Activated gamma-delta T cell treated with Interleukin-2 at 50 U/mL for 16 hours (primary cell): ENCODE data around the gene PLXDC2.
"Not testable (repeated sequence)": the region's sequence is repeated elsewhere in the genome, so short reads cannot be mapped to it uniquely, and the experiment has no call there.

ENCODE experiments used
- DNase-seq: peaks from one replicate; pipeline ENCODE4 v3.0.0-alpha.2; 2020

Gene PLXDC2

DNA sequence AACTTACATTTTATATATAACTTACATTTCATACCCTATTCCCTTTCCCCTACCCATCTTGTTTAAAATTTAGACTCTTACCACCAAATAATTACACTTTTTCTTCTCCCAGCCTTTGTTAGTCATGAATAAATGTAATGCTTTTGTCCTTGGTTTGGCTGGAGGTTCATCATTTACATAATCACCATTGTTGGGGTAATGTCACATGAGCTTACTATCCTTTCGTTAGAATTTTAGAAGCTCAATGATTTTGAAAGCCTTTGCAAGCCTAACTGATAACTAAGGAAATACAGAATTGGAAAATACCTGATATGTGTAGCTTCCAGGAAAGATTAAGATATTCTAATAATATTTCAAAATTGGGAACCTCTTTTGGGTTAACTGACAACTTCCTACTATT is 171.7 kb downstream of the PLXDC2 start:
- DNase-seq, result no peak

DNA sequence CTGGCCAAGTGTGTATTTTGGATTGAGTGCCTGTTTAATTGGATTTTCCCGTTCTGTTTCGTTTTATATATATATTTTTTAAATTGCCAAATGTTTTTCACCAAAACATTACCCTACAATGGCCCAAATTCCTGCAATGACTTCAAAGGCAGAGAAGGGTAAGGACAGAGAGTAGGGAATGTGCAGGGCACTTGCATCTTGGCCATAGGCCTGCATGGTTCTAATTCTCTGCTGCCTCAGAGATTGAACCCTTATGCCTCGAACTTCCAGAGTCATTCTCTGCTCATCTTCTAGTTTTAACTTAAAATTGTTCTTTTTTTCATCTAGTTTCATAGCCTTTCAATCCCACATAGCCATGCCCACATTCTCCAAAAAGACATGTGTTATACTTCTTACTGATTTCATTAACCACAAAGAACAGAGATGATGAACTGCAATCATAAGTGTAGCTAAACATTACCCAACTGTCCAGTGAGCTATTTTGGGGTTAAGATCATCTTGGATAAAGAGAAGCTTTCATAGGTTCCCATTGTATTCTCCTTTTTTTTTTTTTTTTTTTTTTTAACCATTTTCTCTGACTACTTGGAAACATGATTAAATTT is 177.6 kb downstream of the PLXDC2 start:
- no peak for DNase-seq

DNA sequence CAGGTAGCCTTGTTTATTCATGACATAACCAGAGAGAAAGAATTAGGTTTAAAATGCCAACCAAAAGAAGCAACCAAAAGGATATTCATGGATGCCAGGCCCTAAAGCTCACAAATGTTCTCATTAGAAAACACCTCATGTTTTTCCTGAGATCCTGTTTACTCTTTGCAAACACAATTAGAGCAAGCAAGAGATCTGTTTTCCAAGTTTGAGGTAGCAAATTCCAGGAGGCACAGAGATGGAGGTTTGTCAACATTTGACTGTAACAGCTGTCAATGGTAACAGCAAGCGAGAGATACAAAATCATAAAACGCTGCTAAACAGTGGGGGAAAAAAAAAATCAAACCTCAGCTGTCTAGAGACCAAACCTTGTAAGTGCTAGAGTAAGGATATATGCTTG is 182.2 kb downstream of the PLXDC2 start:
- DNase-seq, result no peak

DNA sequence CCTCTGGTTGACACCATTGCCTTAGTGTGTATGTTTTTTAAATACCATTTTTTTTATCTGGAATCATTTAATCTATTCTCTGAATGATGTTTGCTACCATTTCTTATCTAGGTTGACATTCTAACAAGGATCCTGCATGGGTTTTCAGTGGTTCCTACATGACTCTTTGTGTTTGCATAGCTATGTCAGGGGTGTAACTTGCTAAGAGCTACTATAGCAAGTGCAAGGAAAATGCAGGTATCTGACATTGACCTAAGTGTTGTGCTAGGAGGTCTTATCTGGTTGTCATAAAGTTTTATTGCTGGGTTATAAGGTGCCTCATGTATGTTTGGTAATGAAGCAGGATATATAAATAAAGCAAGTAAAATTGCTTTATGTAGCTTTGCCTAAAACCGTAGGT is 183.2 kb downstream of the PLXDC2 start:
- no peak for DNase-seq

DNA sequence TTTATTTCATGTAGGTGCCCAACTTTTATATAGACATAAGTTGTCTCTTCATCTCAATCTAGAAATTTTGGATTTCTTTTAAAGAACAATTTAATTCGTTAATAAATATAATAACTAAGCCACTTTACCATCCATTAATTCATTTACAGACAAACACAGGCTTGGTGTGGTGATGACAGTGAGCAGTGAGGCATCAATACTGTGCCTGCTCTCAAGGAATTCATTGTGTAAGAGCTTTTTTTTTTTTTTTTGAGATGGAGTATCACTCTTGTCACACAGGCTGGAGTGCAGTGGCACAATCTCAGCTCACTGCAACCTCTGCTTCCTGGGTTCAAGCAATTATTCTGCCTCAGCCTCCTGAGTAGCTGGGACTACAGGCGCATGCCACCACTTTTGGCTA is 185.8 kb downstream of the PLXDC2 start:
- not testable (repeated sequence) for DNase-seq

DNA sequence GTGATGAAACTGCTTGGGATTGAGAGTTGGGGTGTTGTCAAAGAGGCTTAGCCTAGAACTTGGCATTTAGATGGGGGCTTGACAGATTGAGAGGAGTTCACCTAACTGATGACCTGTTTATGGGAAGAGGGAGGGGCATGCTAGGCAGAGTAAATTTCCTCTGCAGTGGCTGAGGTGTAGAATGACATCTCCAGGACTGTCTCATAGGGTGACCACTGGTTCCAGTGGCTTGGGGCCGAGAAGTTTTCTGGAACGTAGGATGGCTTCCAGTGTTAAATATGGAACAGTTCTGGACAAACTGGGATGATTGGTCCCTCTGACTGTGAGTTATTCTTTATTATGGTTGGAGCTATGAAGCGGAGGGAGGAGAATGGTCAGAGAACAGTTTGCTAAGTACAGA is 186.4 kb downstream of the PLXDC2 start:
- no peak for DNase-seq

DNA sequence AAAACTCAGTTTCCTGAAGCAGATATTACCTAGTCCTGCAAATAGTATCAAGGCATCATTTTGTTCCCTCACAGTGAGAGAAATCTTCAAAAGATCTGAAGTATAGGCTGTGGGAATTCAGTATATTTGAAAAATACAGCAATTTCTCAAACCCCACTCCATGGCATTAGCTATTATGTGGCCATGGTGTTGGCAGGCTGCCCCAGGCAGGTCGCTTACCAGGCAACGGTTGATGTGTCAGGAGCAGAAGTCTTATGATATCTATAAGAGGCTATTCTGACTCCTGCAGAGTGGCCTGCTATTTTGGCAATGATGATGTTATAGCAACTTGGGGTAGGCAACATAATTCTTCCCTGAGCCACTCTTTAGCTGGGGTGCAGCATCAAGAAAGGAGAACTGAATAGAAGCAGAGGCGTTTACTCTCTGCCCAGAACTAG is 187.9 kb downstream of the PLXDC2 start:
- no peak for DNase-seq

DNA sequence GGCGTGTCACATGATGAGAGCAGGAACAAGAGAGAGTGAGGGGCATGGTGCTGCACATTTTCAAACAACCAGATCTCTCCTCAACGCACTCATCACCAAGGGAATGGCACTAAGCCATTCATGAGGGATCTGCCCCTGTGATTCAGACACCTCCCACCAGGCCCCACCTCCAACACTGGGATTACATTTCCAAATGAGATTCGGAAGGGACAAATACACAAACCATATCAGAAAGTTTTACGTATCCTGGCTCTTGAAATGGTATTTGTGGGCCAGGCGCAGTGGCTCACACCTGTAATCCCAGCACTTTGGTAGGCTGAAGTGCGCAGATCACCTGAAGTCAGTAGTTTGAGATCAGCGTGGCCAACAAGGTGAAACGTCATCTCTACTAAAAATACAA is 189.4 kb downstream of the PLXDC2 start:
- no peak for DNase-seq

DNA sequence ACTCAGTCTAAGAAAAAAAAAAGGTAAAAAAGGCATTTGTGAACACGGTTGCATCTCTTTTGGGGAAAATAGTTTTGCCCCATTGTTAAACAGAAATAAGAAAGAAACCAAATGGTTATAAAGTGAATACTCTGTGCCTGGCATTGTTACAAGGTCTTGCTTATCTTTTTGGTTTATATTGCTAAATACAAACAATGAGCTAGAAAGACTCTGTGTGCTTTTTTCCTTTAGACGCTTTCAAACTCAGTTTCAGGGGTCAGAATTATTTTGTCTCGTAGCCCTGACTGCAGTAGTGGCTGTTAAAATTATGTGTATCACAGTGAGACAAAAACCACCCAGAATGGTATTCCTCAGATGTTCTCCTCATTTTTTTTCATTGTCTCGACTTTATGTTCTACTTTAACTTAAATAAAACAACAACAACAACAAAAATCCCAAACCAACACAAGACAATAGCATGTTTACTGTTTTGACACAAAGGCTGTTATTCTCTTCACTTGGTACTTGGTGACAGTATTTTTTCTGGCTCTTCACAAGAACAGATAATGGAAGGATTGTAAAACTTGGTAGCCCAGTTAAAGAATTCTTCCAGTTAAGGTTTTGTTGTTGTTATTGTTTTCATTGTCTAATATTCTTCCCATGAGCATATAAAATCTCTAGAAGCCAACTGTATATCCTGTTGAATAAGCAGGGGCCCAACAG is 190.1 kb downstream of the PLXDC2 start:
- DNase-seq, result no peak

DNA sequence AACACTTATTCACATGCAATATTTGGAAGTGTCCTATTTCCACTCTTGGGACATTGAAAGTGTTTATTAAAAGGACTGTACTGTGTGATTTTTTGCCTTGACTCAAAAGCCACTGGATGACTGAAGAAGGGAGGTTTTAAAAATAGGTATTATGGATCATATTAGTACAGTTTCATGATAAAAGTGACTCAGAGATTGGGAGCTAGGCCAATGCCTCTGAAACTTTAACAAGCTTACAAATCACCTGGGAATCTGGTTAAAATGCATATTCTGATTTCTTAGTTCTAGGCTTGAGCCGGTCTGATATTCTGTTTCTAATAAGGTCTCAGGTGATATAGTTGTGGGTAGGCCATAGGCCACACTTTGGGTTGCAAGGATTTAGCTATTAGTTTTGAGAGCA is 191.2 kb downstream of the PLXDC2 start:
- DNase-seq, result no peak

DNA sequence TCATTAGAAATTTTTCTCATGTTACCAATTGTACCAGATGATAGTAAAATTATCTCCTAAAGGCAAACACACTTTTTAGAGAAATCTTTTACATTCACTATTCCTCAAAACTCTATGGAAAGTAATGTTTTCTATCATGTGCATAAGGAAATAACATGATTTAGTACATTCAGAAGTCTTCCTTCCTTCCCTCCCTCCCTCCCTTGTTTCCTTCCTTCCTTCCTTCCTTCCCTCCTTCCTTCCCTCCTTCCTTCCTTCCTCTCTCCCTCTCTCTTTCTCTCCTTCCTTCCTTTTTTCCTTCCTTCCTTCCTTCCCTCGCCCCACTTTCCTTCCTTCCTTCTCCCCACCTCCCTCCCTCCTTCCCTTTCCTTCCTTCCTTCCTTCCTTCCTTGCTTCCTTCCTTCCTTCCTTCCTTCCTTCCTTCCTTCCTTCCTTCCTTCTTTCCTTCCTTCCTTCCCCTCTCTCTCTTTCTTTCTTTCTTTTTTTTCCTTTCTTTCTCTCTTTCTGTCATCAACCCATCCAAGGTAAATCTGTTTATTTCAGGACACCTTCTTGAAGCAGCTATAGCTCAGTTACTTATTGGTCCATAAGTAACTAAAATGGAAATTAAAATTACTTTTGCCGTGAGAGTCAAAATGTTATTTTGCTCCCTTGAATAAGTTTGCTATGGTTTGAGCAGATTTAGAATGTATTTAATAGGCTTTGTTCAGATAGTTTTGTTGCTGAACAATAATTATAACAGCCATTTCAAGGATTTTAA is 197.9 kb downstream of the PLXDC2 start:
- DNase-seq, result no peak

DNA sequence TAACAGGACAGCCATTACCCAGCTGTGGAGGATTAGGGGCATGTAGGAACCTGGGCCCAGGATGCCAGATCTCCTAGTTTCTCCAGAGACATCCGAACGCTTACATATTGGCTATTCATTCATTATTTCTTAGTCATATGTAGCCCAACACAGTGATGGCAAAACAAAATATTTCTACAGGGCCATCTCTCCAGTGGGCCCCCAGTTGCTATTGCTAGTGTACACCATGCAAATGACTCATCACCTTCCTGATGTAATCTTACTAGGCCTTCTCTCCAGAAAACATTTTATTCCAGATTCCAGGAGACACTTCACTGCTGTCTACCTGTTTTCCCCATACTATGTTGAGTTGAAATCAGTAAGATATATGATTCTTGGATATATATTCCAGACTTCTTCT is 201.7 kb downstream of the PLXDC2 start:
- DNase-seq, result no peak

DNA sequence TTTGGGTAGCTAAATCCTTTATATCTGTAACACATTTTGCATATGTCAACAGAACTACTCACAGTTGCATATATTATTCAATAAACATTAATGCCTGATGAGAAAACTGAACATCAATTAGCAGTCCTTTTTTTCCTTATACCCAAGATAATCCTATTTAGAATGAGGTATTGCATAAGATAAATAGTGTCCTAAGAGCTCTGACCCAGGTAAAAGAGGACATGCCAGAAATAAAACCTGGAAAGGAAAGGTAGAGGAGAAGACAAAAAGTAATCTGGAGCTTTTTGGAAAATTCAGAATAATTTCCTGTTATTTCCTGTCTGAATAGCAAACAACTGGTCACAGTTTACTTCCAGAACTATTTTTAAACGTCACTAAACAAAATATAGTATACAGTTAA is 204.4 kb downstream of the PLXDC2 start:
- no peak for DNase-seq

DNA sequence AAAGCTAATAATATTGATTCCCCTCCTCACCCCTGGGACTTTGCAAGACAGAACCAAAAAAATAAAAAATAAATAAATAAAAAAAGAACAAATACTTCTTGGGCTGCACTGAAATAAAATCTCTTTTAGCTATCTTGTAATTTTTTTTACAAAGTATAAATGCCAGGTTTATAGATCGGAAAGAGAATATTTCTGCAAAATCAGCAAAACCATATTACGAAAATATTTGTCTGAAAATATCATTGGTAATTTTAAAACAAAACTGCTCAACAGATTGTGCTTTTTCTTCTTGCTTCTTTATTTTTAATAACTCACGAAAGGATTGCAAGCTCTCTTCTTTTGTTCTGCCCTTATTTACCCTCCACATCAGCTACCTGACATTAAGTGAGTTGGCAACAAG is 213.3 kb downstream of the PLXDC2 start:
- no peak for DNase-seq

DNA sequence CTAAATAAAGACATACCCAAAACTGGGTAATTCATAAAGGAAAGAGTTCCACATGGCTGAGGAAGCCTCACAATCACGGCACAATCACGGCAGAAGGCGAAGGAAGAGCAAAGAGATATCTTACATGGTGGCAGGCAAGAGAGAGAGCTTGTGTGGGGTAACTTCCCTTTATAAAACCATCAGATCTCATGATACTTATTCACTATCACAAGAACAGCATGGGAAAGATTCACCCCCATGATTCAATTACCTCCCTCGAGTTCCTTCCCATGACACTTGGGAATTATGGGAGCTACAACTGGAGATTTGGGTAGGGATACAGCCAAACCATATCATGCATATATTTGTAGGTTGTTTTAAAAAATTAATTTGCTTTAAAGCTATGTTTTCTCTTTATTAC is 217.2 kb downstream of the PLXDC2 start:
- no peak for DNase-seq

DNA sequence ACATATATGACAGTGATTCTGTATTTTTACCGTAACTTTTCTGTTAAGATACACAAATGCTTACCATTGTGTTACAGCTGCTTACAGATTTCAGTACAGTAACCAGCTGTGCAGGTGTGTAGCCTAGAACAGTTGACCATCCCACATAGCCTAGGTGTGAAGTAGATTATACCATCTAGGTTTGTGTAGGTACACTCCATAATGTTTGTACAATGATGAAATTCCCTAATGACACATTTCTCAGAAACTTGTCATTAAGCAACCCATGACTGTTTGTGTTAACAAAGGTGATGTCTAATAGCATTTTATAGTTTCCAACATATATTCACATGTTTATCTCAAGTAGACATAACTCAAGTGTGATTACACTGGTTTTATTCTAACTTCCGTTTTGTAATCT is 218.5 kb downstream of the PLXDC2 start:
- DNase-seq, result no peak

DNA sequence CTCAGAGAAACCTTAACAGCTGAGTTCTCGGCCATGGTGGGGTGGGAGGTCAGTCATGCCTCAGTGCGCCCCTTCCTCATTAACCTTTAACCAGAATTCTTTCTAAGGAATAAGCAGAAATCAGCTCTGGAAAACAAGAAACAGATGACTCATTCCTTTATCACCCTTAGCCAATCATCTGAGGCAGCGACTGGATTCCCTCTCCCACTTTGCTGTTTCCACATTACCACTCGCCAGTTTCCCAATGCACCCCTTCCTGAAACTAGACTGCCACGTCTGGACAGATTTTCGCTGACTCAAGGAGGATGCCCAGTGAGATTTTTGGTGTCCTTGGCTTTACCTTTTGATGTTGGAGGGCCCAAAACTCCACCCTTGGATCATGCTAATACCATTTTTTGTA is 223.8 kb downstream of the PLXDC2 start:
- no peak for DNase-seq

DNA sequence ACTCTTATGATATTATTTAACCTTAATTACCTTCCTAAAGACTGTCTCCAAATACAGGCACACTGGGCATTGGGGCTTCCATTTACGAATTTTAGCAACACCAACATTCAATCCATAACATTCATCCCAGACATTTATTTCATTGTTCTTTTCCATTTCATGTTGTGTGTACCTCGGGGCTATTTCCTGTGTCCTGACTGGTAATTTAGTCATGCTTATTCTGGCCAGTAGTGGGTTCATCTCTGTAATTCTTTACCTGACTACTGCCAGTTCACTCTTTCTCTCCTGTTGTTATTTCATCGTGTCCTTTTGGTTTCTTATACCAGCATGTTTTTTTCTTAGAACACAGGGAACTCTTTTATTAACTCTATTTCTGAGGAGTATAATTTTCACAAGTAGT is 225.7 kb downstream of the PLXDC2 start:
- DNase-seq, result no peak

DNA sequence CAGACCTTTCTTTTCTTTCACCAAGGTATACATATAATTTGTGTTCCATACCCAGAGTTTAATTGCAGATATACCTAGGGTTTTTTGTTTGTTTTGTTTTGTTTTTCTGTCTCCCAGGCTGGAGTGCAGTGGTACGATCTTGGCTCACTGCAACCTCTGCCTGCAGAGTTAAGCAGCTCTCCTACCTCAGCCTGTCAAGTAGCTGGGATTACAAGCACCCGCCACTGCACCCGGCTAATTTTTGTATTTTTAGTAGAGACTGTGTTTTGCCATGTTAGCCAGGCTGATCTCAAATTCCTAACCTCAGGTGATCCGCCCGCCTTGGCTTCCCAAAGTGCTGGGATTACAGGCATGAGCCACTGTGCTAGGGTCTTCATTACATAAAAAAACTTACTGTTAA is 228.9 kb downstream of the PLXDC2 start:
- DNase-seq, result not testable (repeated sequence)

DNA sequence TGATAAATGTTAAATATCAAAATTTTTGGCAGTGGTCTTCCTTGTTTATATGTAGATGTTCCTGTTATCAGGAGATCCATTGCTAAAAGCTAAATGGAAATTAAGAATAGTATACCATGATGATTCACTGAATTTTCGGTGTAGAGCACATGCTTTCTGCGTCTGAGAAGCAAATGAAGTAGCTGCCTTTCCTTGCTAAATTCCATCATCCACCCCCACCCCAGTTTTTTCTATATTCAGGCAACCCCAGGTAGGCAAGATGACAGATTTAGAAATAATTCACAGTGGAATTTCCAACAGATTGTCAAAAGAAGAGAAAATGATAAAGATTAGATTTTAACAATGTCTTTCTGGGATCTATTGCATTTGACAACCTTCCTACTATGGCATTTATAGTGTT is 231.9 kb downstream of the PLXDC2 start:
- DNase-seq, result no peak

DNA sequence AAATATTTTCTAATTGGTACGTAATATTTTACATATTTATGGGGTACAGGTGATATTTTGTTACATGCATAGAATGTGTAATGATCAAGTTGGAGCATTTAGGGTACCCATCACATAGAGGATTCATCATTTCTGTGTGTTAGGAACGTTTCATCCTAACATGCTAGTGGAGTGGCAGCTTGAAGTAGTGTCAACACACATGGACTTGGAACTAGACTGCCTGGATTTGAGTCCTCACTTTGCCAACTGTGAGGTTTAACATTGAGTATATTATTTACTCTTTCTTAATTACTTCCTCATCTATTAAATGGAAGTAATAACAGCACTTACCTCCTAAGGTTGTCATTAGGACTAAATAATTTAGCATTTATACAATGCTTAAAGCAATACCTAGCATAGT is 241.9 kb downstream of the PLXDC2 start:
- DNase-seq, result no peak

DNA sequence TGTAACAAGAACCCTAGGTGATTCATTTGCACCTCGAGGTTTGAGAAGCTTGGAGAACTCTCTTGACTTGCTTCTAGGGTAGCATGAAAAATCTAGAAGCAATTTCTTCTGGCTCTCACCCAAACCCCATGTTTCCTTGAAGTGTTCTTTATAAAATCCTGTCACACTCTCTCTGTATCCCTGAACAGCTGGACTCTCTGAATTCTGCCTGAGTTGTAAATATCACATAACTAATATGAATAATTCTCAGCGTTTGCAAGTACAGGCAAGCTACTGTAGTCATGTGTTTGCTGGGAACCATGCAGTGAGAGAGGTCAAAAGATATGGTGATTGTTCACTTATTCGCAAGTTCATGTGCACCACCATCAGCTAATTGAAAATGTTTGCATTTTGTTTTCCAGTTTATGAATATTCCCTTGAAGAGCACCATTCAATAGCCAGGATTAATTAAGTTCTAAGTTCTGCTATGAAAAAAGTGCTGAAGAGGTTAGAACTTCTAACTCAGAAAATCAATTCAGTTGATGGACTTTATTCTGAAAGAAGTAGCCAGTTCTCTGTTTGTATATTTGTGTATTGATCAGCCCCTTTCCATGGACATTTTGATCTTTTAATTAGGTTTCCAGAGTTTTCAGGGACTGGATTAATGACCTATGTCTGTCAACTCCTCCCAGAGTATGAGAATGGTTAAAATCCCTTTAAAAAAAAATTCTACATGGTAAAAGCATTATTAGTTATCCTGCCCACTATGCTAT is 243.0 kb downstream of the PLXDC2 start:
- no peak for DNase-seq

DNA sequence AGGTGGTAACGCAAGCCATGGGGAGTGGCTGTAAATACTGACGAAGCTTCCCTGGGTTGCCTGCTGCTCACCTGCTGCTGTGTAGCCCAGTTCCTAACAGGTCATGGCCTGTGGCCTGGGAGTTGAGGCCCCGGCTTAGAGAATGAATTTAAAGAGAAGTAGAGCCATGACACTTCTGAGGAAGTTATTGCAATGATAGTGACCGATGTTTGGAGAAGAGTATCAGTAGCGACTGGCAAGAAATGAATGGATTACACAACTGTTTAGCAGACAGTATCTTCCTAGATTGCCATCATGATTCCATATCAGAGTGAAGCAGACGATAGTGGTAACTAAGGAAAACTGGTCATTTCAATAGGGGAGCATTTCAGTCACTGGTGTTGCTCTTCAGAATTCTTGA is 249.6 kb downstream of the PLXDC2 start:
- no peak for DNase-seq

DNA sequence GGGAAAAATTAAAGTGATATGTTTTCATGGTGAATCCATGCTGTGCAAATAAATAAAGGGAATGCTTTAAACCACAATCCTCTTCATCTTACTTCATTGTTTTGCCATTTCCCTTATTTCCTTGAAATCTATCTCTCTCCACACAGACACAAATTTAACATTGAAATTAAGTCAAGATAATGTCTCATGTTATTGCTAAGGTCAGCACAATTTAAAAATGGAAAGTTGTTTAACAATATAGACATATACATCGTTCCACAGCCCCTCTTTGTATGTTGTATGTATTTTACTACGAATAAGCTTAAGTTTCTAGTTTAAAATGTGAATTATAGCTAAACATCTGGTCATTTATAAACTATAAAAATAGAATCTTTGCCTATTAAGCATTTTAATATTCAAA is 256.9 kb downstream of the PLXDC2 start:
- DNase-seq, result no peak
